Keratinocyte (primary cell): ENCODE results near the gene DSE. TPM values are rescaled to one million over a fixed set of nuclear protein-coding genes. Genes with fewer than 3 reads are reported as not detected.

ENCODE experiments used
- DNase-seq: peaks from one replicate; pipeline ENCODE4 v3.0.0-alpha.2; 2011; ENCODE audit warnings: low read depth, missing footprints, low spot score
- FAIRE-seq: peaks from 2 replicates; lab custom pipeline; 2011; peaks lifted over from hg19 to GRCh38; lab: Jason Lieb, UNC
- H2AFZ ChIP-seq: 2 replicates; pipeline ENCODE4 v1.6.0; 2012; ENCODE audit warnings: low read length, control low read depth, inconsistent platforms; ENCODE audit not compliant: control insufficient read depth
- H3K27ac ChIP-seq: 2 replicates; pipeline ENCODE4 v1.5.1; 2011; ENCODE audit warnings: low read length; ENCODE audit not compliant: control insufficient read depth, insufficient read depth
- H3K27me3 ChIP-seq: 3 replicates; pipeline ENCODE4 v1.6.0; 2011; ENCODE audit warnings: low read length; ENCODE audit not compliant: control insufficient read depth, insufficient read depth; ENCODE audit errors: extremely low read depth
- H3K36me3 ChIP-seq, 2 experiments: 2 replicates in 1 of 2; 3 replicates in 1 of 2; pipeline ENCODE4 v1.5.1; 2011; ENCODE audit warnings: low read length in 2 of 2, mild to moderate bottlenecking in 1 of 2; ENCODE audit not compliant: control insufficient read depth in 2 of 2, insufficient read depth in 2 of 2; ENCODE audit errors: extremely low read depth in 1 of 2
- H3K4me1 ChIP-seq: 3 replicates; pipeline ENCODE4 v1.5.1; 2011; ENCODE audit warnings: low read length; ENCODE audit not compliant: control insufficient read depth, insufficient read depth; ENCODE audit errors: extremely low read depth
- H3K4me2 ChIP-seq: 3 replicates; pipeline ENCODE4 v1.6.0; 2011; ENCODE audit warnings: low read depth, low read length; ENCODE audit not compliant: control insufficient read depth, insufficient read depth; ENCODE audit errors: extremely low read depth
- H3K4me3 ChIP-seq, 3 experiments: fragments of 200-600 bp in 1 of 3; sonication (generic) in 1 of 3; 2 replicates in 2 of 3; 3 replicates in 1 of 3; pipeline ENCODE4 v1.5.1; 2011 to 2016; ENCODE audit warnings: low read length in 3 of 3, mild to moderate bottlenecking in 3 of 3, control low read depth in 2 of 3, inconsistent platforms in 1 of 3, low read depth in 1 of 3, mixed read lengths in 1 of 3, mixed run types in 1 of 3, moderate library complexity in 1 of 3; ENCODE audit not compliant: control insufficient read depth in 2 of 3, insufficient read depth in 2 of 3; ENCODE audit errors: extremely low read depth in 1 of 3
- H3K79me2 ChIP-seq: 2 replicates; pipeline ENCODE4 v1.6.0; 2012; ENCODE audit warnings: low read length; ENCODE audit not compliant: control insufficient read depth, insufficient read depth
- H3K9ac ChIP-seq: 3 replicates; pipeline ENCODE4 v1.6.0; 2011; ENCODE audit warnings: low read length; ENCODE audit not compliant: control insufficient read depth, insufficient read depth; ENCODE audit errors: extremely low read depth
- H3K9me1 ChIP-seq: 3 replicates; pipeline ENCODE4 v1.6.0; 2011; ENCODE audit warnings: low read length; ENCODE audit not compliant: control insufficient read depth, insufficient read depth; ENCODE audit errors: extremely low read depth
- H3K9me3 ChIP-seq: 2 replicates; pipeline ENCODE4 v1.5.1; 2012; ENCODE audit warnings: low read depth, low read length; ENCODE audit not compliant: control insufficient read depth
- H4K20me1 ChIP-seq: 3 replicates; pipeline ENCODE4 v1.6.0; 2011; ENCODE audit warnings: low read length; ENCODE audit not compliant: control insufficient read depth, insufficient read depth; ENCODE audit errors: extremely low read depth
- EZH2 ChIP-seq: IDR thresholded peaks from one replicate; pipeline ENCODE4 v1.6.1; 2012; ENCODE audit warnings: inconsistent platforms, mild to moderate bottlenecking, low read length, moderate library complexity
- dilution Hi-C: fragments of 300-500 bp; cut with MboI; formaldehyde crosslinking; loops from one replicate; pipeline ENCODE4 v1.7.0; 2020; ENCODE audit warnings: low sequenced_read_pairs; ENCODE audit not compliant: extremely low pct_ligation_motif_present
- polyA plus RNA-seq, 5 experiments: library from polyadenylated mRNA; depleted of rRNA in 3 of 5; stranded (reverse) in 3 of 5; stranded (forward) in 1 of 5; unstranded in 1 of 5; fragments of >200 nt; gene quantifications; 1 replicate in 1 of 5; 2 replicates in 3 of 5; 3 replicates in 1 of 5; pipeline versions ENCODE4 v1.2.1 to v1.2.3, GENCODE V29; 2011 to 2012; ENCODE audit warnings: missing spikeins in 2 of 5, low read depth in 1 of 5, low replicate concordance in 1 of 5
- TF ChIP-seq, protein P1 (sequence below), 3 experiments: IDR thresholded peaks in 1 of 3; conservative IDR thresholded peaks in 1 of 3; optimal IDR thresholded peaks in 1 of 3; 2 replicates in 2 of 3; 3 replicates in 1 of 3; pipeline versions ENCODE3 to v1.5.1; 2011; ENCODE audit warnings: low read length in 3 of 3, mild to moderate bottlenecking in 3 of 3, moderate library complexity in 2 of 3, control low read depth in 1 of 3, inconsistent platforms in 1 of 3; ENCODE audit not compliant: insufficient read depth in 2 of 3; ENCODE audit errors: extremely low read depth in 1 of 3

DSE gene
- polyA plus RNA-seq, 1 donor (not counting 4 experiments of a cell fraction or from before 2014, with no cell fraction given) = 99.7 TPM

- H4K20me1 ChIP-seq = no peaks in the 10 kb centered on the region
- no peaks in the 10 kb centered on the region for H3K36me3 ChIP-seq
- no peak for DNase-seq
- FAIRE-seq = peak; percentile 78
- peaks cover 43% of the 10 kb centered on the region for H3K4me1 ChIP-seq
- H3K9ac ChIP-seq = no peak overlapping the region
- H3K79me2 ChIP-seq = peaks cover 4% of the 10 kb centered on the region
- no peaks in the 10 kb centered on the region for H3K9me3 ChIP-seq
- TF ChIP-seq EZH2 = no peak
- TF ChIP-seq, protein P1, sequence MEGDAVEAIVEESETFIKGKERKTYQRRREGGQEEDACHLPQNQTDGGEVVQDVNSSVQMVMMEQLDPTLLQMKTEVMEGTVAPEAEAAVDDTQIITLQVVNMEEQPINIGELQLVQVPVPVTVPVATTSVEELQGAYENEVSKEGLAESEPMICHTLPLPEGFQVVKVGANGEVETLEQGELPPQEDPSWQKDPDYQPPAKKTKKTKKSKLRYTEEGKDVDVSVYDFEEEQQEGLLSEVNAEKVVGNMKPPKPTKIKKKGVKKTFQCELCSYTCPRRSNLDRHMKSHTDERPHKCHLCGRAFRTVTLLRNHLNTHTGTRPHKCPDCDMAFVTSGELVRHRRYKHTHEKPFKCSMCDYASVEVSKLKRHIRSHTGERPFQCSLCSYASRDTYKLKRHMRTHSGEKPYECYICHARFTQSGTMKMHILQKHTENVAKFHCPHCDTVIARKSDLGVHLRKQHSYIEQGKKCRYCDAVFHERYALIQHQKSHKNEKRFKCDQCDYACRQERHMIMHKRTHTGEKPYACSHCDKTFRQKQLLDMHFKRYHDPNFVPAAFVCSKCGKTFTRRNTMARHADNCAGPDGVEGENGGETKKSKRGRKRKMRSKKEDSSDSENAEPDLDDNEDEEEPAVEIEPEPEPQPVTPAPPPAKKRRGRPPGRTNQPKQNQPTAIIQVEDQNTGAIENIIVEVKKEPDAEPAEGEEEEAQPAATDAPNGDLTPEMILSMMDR (optimal IDR thresholded peaks at IDR 0.05 in 1 of 3, IDR thresholded peaks at IDR 0.05 in 1 of 3, conservative IDR thresholded peaks at IDR 0.05 in 1 of 3; ENCODE audit: extremely low read depth in 1 of 3, insufficient read depth in 2 of 3, low read length in 3 of 3) = no peak
- H2AFZ ChIP-seq = peak overlapping the region; percentile 42
- H3K9me1 ChIP-seq = no peaks in the 10 kb centered on the region
- H3K4me3 ChIP-seq = peak overlapping the region in 2 of 3 experiments; percentile 8 to 39
- dilution Hi-C loops = no loop called here
- H3K27ac ChIP-seq = peak overlapping the region; percentile 28
- H3K27me3 ChIP-seq = no peaks in the 10 kb centered on the region
- H3K4me2 ChIP-seq = peak overlapping the region; percentile 86
These were observed 7.0 kb upstream of the DSE start for GRCh38 chr6:116363759-116364158.

DNA sequence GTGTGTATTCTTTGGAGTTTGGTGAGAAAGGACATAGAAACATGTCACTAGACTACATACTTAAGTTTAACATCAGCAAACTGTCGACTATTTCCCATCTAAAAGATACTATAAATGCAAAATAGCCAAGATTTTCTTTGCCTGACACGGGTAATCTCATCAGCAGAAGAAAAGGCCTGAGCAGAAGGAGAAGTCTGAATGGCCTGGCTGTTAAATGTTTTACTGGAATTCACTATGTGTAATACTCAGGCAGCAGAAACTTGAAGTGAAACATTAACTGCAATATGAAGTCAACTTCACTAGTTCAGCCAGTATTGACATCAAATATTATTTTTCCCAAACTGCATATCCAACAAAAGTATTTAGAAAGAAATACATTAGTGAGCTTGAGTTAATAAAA is 6.4 kb upstream of the DSE start:
- H3K27ac ChIP-seq = peak overlapping the region; percentile 28
- FAIRE-seq = no peak
- no peak overlapping the region for H3K4me2 ChIP-seq

More for the DNA sequence above, 6.4 kb upstream of the DSE start:
- H3K9ac ChIP-seq = no peak overlapping the region
- DNase-seq = no peak
- no peaks in the 10 kb centered on the region for H3K27me3 ChIP-seq
- peaks cover 48% of the 10 kb centered on the region for H3K4me1 ChIP-seq
- H4K20me1 ChIP-seq = no peaks in the 10 kb centered on the region
- H3K79me2 ChIP-seq = peaks cover 7% of the 10 kb centered on the region
- H3K36me3 ChIP-seq = no peaks in the 10 kb centered on the region
- H3K4me3 ChIP-seq = no peak overlapping the region
- dilution Hi-C loops = no loop called here
- H3K9me1 ChIP-seq = no peaks in the 10 kb centered on the region
- no peak overlapping the region for H2AFZ ChIP-seq
- no peaks in the 10 kb centered on the region for H3K9me3 ChIP-seq
- TF ChIP-seq, protein P1 (optimal IDR thresholded peaks at IDR 0.05 in 1 of 3, IDR thresholded peaks at IDR 0.05 in 1 of 3, conservative IDR thresholded peaks at IDR 0.05 in 1 of 3; ENCODE audit: extremely low read depth in 1 of 3, insufficient read depth in 2 of 3, low read length in 3 of 3) = no peak
- TF ChIP-seq EZH2 = no peak
